ENCODE measurements around the gene IFT20. TPM values are rescaled to one million over a fixed set of nuclear protein-coding genes. Genes with fewer than 3 reads are reported as not detected.
"Not testable (repeated sequence)": the region's sequence is repeated elsewhere in the genome, so short reads cannot be mapped to it uniquely, and the experiment has no call there.

Gene IFT20
- total and polyA plus RNA-seq, 10 donors: 28.4 to 52.8 (median 45.6) TPM

DNA sequence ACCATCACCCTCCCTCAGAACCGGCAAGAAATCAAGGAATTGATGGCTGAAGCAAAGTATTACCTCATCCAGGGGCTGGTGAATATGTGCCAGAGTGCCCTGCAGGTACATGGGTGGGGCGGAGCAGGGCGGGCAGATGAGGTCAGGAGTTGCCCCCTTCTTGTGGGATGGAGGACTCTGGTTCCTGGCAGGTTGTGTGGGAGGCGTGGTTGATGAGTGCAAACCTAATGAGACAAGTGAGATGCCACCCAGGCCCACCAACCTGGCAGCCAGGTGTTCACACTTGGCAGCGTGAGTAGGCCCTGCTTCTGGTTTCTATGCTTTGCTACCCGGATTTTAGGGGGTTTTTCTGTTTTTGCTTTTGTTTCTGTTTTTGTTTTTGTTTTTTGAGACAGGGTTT is 5.1 kb upstream of the IFT20 start:
- peaks cover 6 to 95% (median 68%) of the 10 kb centered on the region in 6 donors for H3K4me1 ChIP-seq
- TF ChIP-seq POLR2AphosphoS5 (IDR thresholded peaks at IDR 0.05) (no peak), CTCF (IDR thresholded peaks at IDR 0.05 in 8 of 11, conservative IDR thresholded peaks at IDR 0.05 in 3 of 11) (no peak), POLR2A (IDR thresholded peaks at IDR 0.05) (no peak)
- 87 to 94% (median 91%) methylated on average over 6 of the region's 6 CpGs for WGBS, 5 donors
- no peaks in the 10 kb centered on the region for H3K9me3 ChIP-seq
- DNase-seq: no peak
- no peak overlapping the region for H3K4me3 ChIP-seq
- H3K27me3 ChIP-seq (replicated peaks in 1 of 7): no peaks in the 10 kb centered on the region
- intact Hi-C loops (cut with DNase I; ENCODE audit: low total_unique reads): no loop called here
- H3K36me3 ChIP-seq: peaks cover 11 to 69% (median 58%) of the 10 kb centered on the region in 6 donors
- peak overlapping the region in 5 of 8 donors; percentile 51 to 98 (median 97) for H3K27ac ChIP-seq

DNA sequence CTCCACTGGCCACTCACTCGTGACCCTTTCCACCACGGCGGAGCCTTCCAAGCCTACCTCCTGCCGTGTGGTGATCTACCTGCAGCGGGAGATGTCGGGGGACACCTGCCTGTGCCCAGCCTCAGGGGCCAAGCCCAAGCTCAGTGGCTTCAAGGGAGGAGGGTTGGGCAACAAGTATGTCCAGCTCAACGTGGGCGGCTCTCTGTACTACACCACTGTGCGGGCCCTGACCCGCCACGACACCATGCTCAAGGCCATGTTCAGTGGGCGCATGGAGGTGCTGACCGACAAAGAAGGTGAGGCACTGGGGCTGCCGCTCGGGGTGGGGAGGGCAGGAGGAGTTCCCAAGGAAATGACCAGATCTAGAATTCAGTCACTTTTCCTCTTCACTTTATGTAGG is 4.2 kb upstream of the IFT20 start:
- no peak for TF ChIP-seq CTCF (IDR thresholded peaks at IDR 0.05 in 8 of 11, conservative IDR thresholded peaks at IDR 0.05 in 3 of 11)
- TF ChIP-seq POLR2AphosphoS5 (IDR thresholded peaks at IDR 0.05): peak in 1 of 3 donors; percentile 18
- no peak for TF ChIP-seq POLR2A (IDR thresholded peaks at IDR 0.05)
- peaks cover 11 to 60% (median 49%) of the 10 kb centered on the region in 6 donors for H3K36me3 ChIP-seq
- H3K27me3 ChIP-seq (replicated peaks in 1 of 7): no peaks in the 10 kb centered on the region
- 83 to 93% (median 87%) methylated on average over 13 to 15 of the region's 15 CpGs for WGBS, 5 donors
- no peak for DNase-seq
- H3K9me3 ChIP-seq: no peaks in the 10 kb centered on the region
- peak overlapping the region in 6 of 8 donors; percentile 38 to 98 (median 96) for H3K27ac ChIP-seq
- intact Hi-C loops (cut with DNase I; ENCODE audit: low total_unique reads): no loop called here
- peaks cover 9 to 92% (median 67%) of the 10 kb centered on the region in 6 donors for H3K4me1 ChIP-seq
- peak overlapping the region in 1 of 8 donors; percentile 37 for H3K4me3 ChIP-seq

DNA sequence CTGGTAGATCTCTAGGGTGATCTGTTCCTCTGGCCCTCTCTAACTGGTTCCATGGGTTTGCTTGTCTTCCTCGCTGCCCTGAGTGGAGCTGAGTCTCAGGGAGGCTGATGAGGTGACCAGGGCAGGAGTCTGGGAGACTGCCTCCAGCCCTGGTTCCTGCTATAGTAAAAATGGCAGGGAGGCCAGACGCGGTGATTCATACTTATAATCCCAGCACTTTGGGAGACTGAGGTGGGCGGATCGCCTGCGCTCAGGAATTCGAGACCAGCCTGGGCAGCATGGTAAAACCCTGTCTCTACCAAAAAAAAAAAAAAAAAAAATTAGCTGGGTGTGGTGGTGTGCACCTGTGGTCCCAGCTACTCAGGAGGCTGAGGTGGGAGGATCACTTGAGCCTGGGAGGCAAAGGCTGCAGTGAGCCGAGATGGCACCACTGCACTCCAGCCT is 3.5 kb upstream of the IFT20 start:
- H3K27me3 ChIP-seq (replicated peaks in 1 of 7); H3K9me3 ChIP-seq; intact Hi-C loops (cut with DNase I; ENCODE audit: low total_unique reads); DNase-seq: not testable (repeated sequence)
- H3K36me3 ChIP-seq: peaks cover 11 to 53% (median 43%) of the 10 kb centered on the region in 6 donors
- peak overlapping the region in 1 of 8 donors; percentile 83 for H3K4me3 ChIP-seq
- H3K27ac ChIP-seq: peak overlapping the region in 7 of 8 donors; percentile 61 to 98 (median 96)
- peaks cover 13 to 92% (median 69%) of the 10 kb centered on the region in 6 donors for H3K4me1 ChIP-seq
- WGBS, 5 donors: 89 to 97% (median 90%) methylated on average over 7 to 8 of the region's 8 CpGs

DNA sequence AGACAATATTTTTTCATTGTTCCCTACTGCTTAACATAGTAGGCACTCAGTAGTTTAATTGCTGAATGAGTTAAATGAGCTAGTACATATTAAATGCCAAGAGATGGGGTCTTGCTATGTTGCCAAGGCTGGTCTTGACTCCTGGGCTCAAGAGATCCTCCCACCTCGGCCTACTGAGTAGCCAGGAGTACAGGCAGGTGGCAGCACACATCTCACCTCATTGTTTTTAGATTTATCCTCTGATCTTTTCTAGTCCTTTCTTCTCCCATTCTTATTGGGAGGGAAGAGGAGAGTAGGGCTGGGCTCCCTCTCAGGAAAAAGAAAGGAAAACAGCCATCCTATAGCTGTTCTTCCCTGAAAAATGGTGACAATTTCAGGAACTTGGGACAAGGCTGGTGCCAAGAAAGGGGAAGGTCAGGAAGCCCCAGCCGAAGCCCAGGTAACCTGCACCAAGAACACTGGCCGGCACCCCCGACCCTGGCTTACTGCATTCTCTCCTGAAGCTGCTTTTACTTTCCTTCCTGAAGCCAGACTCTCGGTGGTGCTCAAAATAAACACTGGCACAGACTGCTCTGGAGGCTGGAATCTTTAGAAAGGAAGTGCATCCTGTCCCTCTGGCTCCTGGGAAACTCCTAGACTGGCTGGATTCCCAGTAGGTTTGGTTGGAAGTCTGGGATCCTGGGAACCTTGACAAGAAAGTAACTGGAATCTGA is 2.9 kb upstream of the IFT20 start:
- peak overlapping the region; percentile 14 to 98 (median 96) for H3K27ac ChIP-seq
- no peaks in the 10 kb centered on the region for H3K27me3 ChIP-seq (replicated peaks in 1 of 7)
- TF ChIP-seq CTCF (IDR thresholded peaks at IDR 0.05 in 8 of 11, conservative IDR thresholded peaks at IDR 0.05 in 3 of 11) (no peak), POLR2AphosphoS5 (IDR thresholded peaks at IDR 0.05) (peak in 2 of 3 donors; percentile 65 to 76), POLR2A (IDR thresholded peaks at IDR 0.05) (no peak)
- H3K4me1 ChIP-seq: peaks cover 19 to 92% (median 69%) of the 10 kb centered on the region in 6 donors
- DNase-seq: no peak
- WGBS, 5 donors: 58 to 83% (median 73%) methylated on average over 5 of the region's 5 CpGs
- intact Hi-C loops (cut with DNase I; ENCODE audit: low total_unique reads): no loop called here
- H3K4me3 ChIP-seq: peak overlapping the region in 4 of 8 donors; percentile 2 to 93 (median 81)
- H3K36me3 ChIP-seq: peaks cover 11 to 47% (median 37%) of the 10 kb centered on the region in 6 donors
- no peaks in the 10 kb centered on the region for H3K9me3 ChIP-seq
